CD4-positive, alpha-beta T cell (primary cell): Measurements from ENCODE around the gene PGM3. TPM values are rescaled to one million over a fixed set of nuclear protein-coding genes. Genes with fewer than 3 reads are reported as not detected.
A peak's percentile ranks its signal among the peaks of the same experiment; 100 is the strongest.

ENCODE experiments used
- ATAC-seq: fragments of 200-7000 bp; cut with Tn5 transposase; one replicate; pipeline ENCODE4 v1.10.0; 2022; ENCODE audit warnings: mild to moderate bottlenecking; ENCODE audit not compliant: poor library complexity
- CTCF ChIA-PET: fragments of 350-600 bp; sonication (Branson Sonifier 250); formaldehyde crosslinking; loops from one replicate; lab custom pipeline; 2021; ENCODE audit warnings: antibody characterized with exemption, inconsistent platforms; lab: Charles Lee
- POLR2A ChIA-PET: fragments of 350-600 bp; sonication (Branson Sonifier 250); formaldehyde crosslinking; loops from one replicate; lab custom pipeline; 2021; ENCODE audit warnings: antibody characterized with exemption, inconsistent platforms; lab: Charles Lee
- DNase-seq, 14 experiments: peaks; one replicate each; pipeline ENCODE4 v3.0.0-alpha.2; 2013 to 2020; ENCODE audit warnings: mixed read lengths in 2 of 14
- H3K27ac ChIP-seq, 2 donors: one replicate each; pipeline versions ENCODE4 v1.5.1 to v1.7.0; 2013; ENCODE audit warnings: low read length in 2 of 2, low read depth in 1 of 2, mild to moderate bottlenecking in 1 of 2
- H3K27me3 ChIP-seq, 2 experiments: 1 replicate in 1 of 2; 2 replicates in 1 of 2; pipeline versions ENCODE4 v1.6.1 to v1.7.0; 2013; ENCODE audit warnings: low read length in 2 of 2, control low read depth in 1 of 2, mild to moderate bottlenecking in 1 of 2, moderate library complexity in 1 of 2; ENCODE audit not compliant: insufficient read depth in 2 of 2, control insufficient read depth in 1 of 2
- H3K36me3 ChIP-seq: one replicate; pipeline ENCODE4 v1.6.1; 2013; ENCODE audit warnings: low read length, control low read depth; ENCODE audit not compliant: insufficient read depth
- H3K4me1 ChIP-seq: one replicate; pipeline ENCODE4 v1.6.1; 2013; ENCODE audit warnings: low read length, control low read depth; ENCODE audit not compliant: insufficient read depth
- H3K4me3 ChIP-seq: one replicate; pipeline ENCODE4 v1.5.1; 2013; ENCODE audit warnings: mild to moderate bottlenecking, low read length, moderate library complexity
- H3K9me3 ChIP-seq, 2 experiments: 1 replicate in 1 of 2; 2 replicates in 1 of 2; pipeline versions ENCODE4 v1.6.1 to v1.7.0; 2013; ENCODE audit warnings: low read length in 2 of 2, mild to moderate bottlenecking in 2 of 2, control low read depth in 1 of 2, moderate library complexity in 1 of 2; ENCODE audit not compliant: control insufficient read depth in 1 of 2, insufficient read depth in 1 of 2
- H3K27ac Mint-ChIP-seq: one replicate; pipeline ENCODE4 v1.8.0; 2020; ENCODE audit warnings: mixed read lengths
- H3K27me3 Mint-ChIP-seq: one replicate; pipeline ENCODE4 v1.8.0; 2021; ENCODE audit warnings: mixed read lengths
- H3K36me3 Mint-ChIP-seq: one replicate; pipeline ENCODE4 v1.8.0; 2021; ENCODE audit warnings: low read depth, mixed read lengths
- H3K4me1 Mint-ChIP-seq: one replicate; pipeline ENCODE4 v1.8.0; 2021; ENCODE audit warnings: low read depth, mixed read lengths
- H3K4me3 Mint-ChIP-seq: one replicate; pipeline ENCODE4 v1.8.0; 2020; ENCODE audit warnings: mild to moderate bottlenecking, mixed read lengths
- H3K9me3 Mint-ChIP-seq: one replicate; pipeline ENCODE4 v1.8.0; 2020; ENCODE audit warnings: mixed read lengths
- CTCF ChIP-seq: fragments of 200-600 bp; IDR thresholded peaks from one replicate; pipeline ENCODE4 v1.8.0; 2022; ENCODE audit warnings: antibody characterized with exemption, mild to moderate bottlenecking
- intact Hi-C, 2 experiments: fragments of 100-400 bp; cut with DNase I in 1 of 2; cut with micrococcal nuclease in 1 of 2; formaldehyde crosslinking; loops; one replicate each; pipeline versions ENCODE4 v1.15.1 to v1.9.0; 2023 to 2025; cut with DNase I, micrococcal nuclease
- total RNA-seq, 174 experiments: library from RNA in 2 of 174; stranded (reverse) in 2 of 174; gene quantifications; one replicate each; pipeline ENCODE4 v1.2.3 and lab custom pipeline; 2021 to 2026

Gene PGM3
- total RNA-seq, 2 experiments from 2014 or later: 22.6 to 25.3 TPM

- no peak overlapping the region for H3K27ac ChIP-seq
- H3K4me3 ChIP-seq: no peak overlapping the region
- H3K36me3 Mint-ChIP-seq: peaks cover 87% of the 10 kb centered on the region
- TF ChIP-seq CTCF: no peak
- H3K27me3 ChIP-seq: no peaks in the 10 kb centered on the region
- H3K27me3 Mint-ChIP-seq: no peaks in the 10 kb centered on the region
- peak overlapping the region; percentile 28 for H3K27ac Mint-ChIP-seq
- ChIA-PET CTCF (interaction anchor here (1.4 kb wide), 1 partner anchor 9 kb away, joined by 3 read pairs; no protein-coding TSS in a partner anchor), POLR2A (no interaction called here)
- H3K4me1 Mint-ChIP-seq: peaks cover 6% of the 10 kb centered on the region
- ATAC-seq: no peak
- H3K9me3 Mint-ChIP-seq: no peaks in the 10 kb centered on the region
- H3K4me3 Mint-ChIP-seq: no peak overlapping the region
- DNase-seq: no peak
- H3K36me3 ChIP-seq: peaks cover 47% of the 10 kb centered on the region
- no peaks in the 10 kb centered on the region for H3K4me1 ChIP-seq
- intact Hi-C loops: no loop called here
- H3K9me3 ChIP-seq: no peaks in the 10 kb centered on the region
Observed at GRCh38 chr6:83176246-83176645, 16.8 kb downstream of the PGM3 start.

- Mint-ChIP-seq H3K9me3 (no peaks in the 10 kb centered on the region), H3K27me3 (no peaks in the 10 kb centered on the region), H3K27ac (no peak overlapping the region), H3K4me1 (peaks cover under 1% of the 10 kb centered on the region), H3K36me3 (peaks cover 96% of the 10 kb centered on the region), H3K4me3 (no peak overlapping the region)
- Histone ChIP-seq H3K36me3 (peaks cover 86% of the 10 kb centered on the region), H3K4me3 (no peak overlapping the region), H3K4me1 (no peaks in the 10 kb centered on the region), H3K9me3 (no peaks in the 10 kb centered on the region), H3K27ac (no peak overlapping the region), H3K27me3 (no peaks in the 10 kb centered on the region)
- TF ChIP-seq CTCF: no peak
- POLR2A ChIA-PET: interaction anchor here (0.5 kb wide), 1 partner anchor 87 kb away, joined by 4 read pairs; no protein-coding TSS in a partner anchor
- ATAC-seq (no peak), DNase-seq (no peak)
- CTCF ChIA-PET: no interaction called here
- intact Hi-C loops: no loop called here
Observed at GRCh38 chr6:83169511-83169910, 23.6 kb downstream of the PGM3 start.

GRCh38 chr6:83169106-83169505 lies 24.0 kb downstream of the PGM3 start:
- Histone ChIP-seq H3K4me3 (no peak overlapping the region), H3K27ac (no peak overlapping the region), H3K4me1 (no peaks in the 10 kb centered on the region), H3K27me3 (no peaks in the 10 kb centered on the region), H3K36me3 (peaks cover 86% of the 10 kb centered on the region), H3K9me3 (no peaks in the 10 kb centered on the region)
- Mint-ChIP-seq H3K27me3 (no peaks in the 10 kb centered on the region), H3K4me1 (peaks cover 3% of the 10 kb centered on the region), H3K9me3 (no peaks in the 10 kb centered on the region), H3K36me3 (peaks cover 96% of the 10 kb centered on the region), H3K4me3 (no peak overlapping the region), H3K27ac (no peak overlapping the region)
- TF ChIP-seq CTCF: no peak
- POLR2A ChIA-PET: interaction anchor here (0.5 kb wide), 1 partner anchor 87 kb away, joined by 4 read pairs; no protein-coding TSS in a partner anchor
- DNase-seq (no peak), ATAC-seq (no peak)
- CTCF ChIA-PET: no interaction called here
- intact Hi-C loops: no loop called here
